Thymus (tissue), 11 donors: ENCODE results near the gene MGMT. TPM values are rescaled to one million over a fixed set of nuclear protein-coding genes. Genes with fewer than 3 reads are reported as not detected.

Experiments used
- DNase-seq, 9 donors: peaks; one replicate each; pipeline ENCODE4 v3.0.0-alpha.2; 2013; ENCODE audit warnings: low spot score in 9 of 9, low read depth in 6 of 9, missing footprints in 1 of 9
- H3K27ac ChIP-seq, 2 donors: one replicate each; pipeline ENCODE4 v1.5.1; 2013; ENCODE audit warnings: control low read depth in 1 of 2, low read depth in 1 of 2, low read length in 1 of 2, mild to moderate bottlenecking in 1 of 2, moderate library complexity in 1 of 2
- H3K27me3 ChIP-seq, 2 donors: one replicate each; pipeline ENCODE4 v1.5.1; 2013; ENCODE audit warnings: low read length in 1 of 2; ENCODE audit not compliant: control insufficient read depth in 2 of 2, insufficient read depth in 1 of 2
- H3K36me3 ChIP-seq, 2 donors: one replicate each; pipeline ENCODE4 v1.5.1; 2013; ENCODE audit warnings: low read length in 1 of 2, mild to moderate bottlenecking in 1 of 2, moderate library complexity in 1 of 2; ENCODE audit not compliant: control insufficient read depth in 2 of 2, insufficient read depth in 2 of 2
- H3K4me1 ChIP-seq, 2 donors: one replicate each; pipeline ENCODE4 v1.5.1; 2013; ENCODE audit warnings: low read length in 2 of 2; ENCODE audit not compliant: control insufficient read depth in 2 of 2, insufficient read depth in 2 of 2
- H3K4me3 ChIP-seq, 2 donors: one replicate each; pipeline ENCODE4 v1.5.1; 2013; ENCODE audit warnings: low read length in 2 of 2, control low read depth in 1 of 2, mild to moderate bottlenecking in 1 of 2
- H3K9me3 ChIP-seq, 2 donors: one replicate each; pipeline ENCODE4 v1.5.1; 2013; ENCODE audit warnings: low read length in 1 of 2, mild to moderate bottlenecking in 1 of 2; ENCODE audit not compliant: control insufficient read depth in 2 of 2, insufficient read depth in 1 of 2
- WGBS: extraction: QIAGEN DNeasy Blood & Tissue Kit; methylation state at CpG from one replicate; pipeline ENCODE4 v1.1.7; 2013; 5-methylcytosine and 5-hydroxymethylcytosine counted together
- polyA plus RNA-seq: library from polyadenylated mRNA; stranded (reverse); fragments of 200-250 nt; gene quantifications from one replicate; pipeline ENCODE4 v1.2.3, GENCODE V29; 2013
- total RNA-seq: library from RNA; stranded (reverse); fragments of 120-200 nt; gene quantifications from one replicate; pipeline ENCODE4 v1.2.4, GENCODE V29; 2013
- donor health status: healthy.

The MGMT gene
- total and polyA plus RNA-seq, 2 donors: 20.9 to 42.4 TPM

- H3K27ac ChIP-seq: no peak overlapping the region
- DNase-seq: no peak
- peaks cover 0 to 7% of the 10 kb centered on the region in 2 donors for H3K4me1 ChIP-seq
- no peak overlapping the region for H3K4me3 ChIP-seq
- WGBS: 98% methylated on average over 15 of the region's 15 CpGs
- no peaks in the 10 kb centered on the region for H3K36me3 ChIP-seq
- H3K27me3 ChIP-seq: no peaks in the 10 kb centered on the region
- no peaks in the 10 kb centered on the region for H3K9me3 ChIP-seq
Measured at GRCh38 chr10:129629911-129630310, 162.9 kb downstream of the MGMT start.

- no peaks in the 10 kb centered on the region for H3K36me3 ChIP-seq
- H3K27me3 ChIP-seq: no peaks in the 10 kb centered on the region
- DNase-seq: no peak
- WGBS: 97% methylated on average over 6 of the region's 6 CpGs
- no peak overlapping the region for H3K27ac ChIP-seq
- H3K9me3 ChIP-seq: no peaks in the 10 kb centered on the region
- H3K4me1 ChIP-seq: peaks cover 0 to 7% of the 10 kb centered on the region in 2 donors
- H3K4me3 ChIP-seq: no peak overlapping the region
Measured at GRCh38 chr10:129631006-129631405, 164.0 kb downstream of the MGMT start.

GRCh38 chr10:129631870-129632623 is 165.0 kb downstream of the MGMT start:
- H3K27me3 ChIP-seq: no peaks in the 10 kb centered on the region
- H3K4me3 ChIP-seq: no peak overlapping the region
- no peaks in the 10 kb centered on the region for H3K9me3 ChIP-seq
- no peak for DNase-seq
- peaks cover 0 to 3% of the 10 kb centered on the region in 2 donors for H3K4me1 ChIP-seq
- WGBS: 92% methylated on average over 17 of the region's 17 CpGs
- H3K36me3 ChIP-seq: no peaks in the 10 kb centered on the region
- no peak overlapping the region for H3K27ac ChIP-seq

GRCh38 chr10:129637010-129637409 is 170.0 kb downstream of the MGMT start:
- WGBS: over 99% methylated on average over 3 of the region's 3 CpGs
- no peak for DNase-seq
- H3K9me3 ChIP-seq: no peaks in the 10 kb centered on the region
- H3K27me3 ChIP-seq: no peaks in the 10 kb centered on the region
- no peak overlapping the region for H3K4me3 ChIP-seq
- no peaks in the 10 kb centered on the region for H3K36me3 ChIP-seq
- no peak overlapping the region for H3K27ac ChIP-seq
- H3K4me1 ChIP-seq: no peaks in the 10 kb centered on the region

- no peak for DNase-seq
- no peak overlapping the region for H3K27ac ChIP-seq
- no peaks in the 10 kb centered on the region for H3K27me3 ChIP-seq
- H3K36me3 ChIP-seq: no peaks in the 10 kb centered on the region
- no peaks in the 10 kb centered on the region for H3K9me3 ChIP-seq
- H3K4me3 ChIP-seq: no peak overlapping the region
- H3K4me1 ChIP-seq: no peaks in the 10 kb centered on the region
- WGBS: 96% methylated on average over 5 of the region's 5 CpGs
Measured at GRCh38 chr10:129637846-129638245, 170.8 kb downstream of the MGMT start.

- no peak overlapping the region for H3K4me3 ChIP-seq
- H3K27me3 ChIP-seq: no peaks in the 10 kb centered on the region
- H3K9me3 ChIP-seq: no peaks in the 10 kb centered on the region
- no peaks in the 10 kb centered on the region for H3K4me1 ChIP-seq
- WGBS: 98% methylated on average over 2 of the region's 2 CpGs
- no peak overlapping the region for H3K27ac ChIP-seq
- no peaks in the 10 kb centered on the region for H3K36me3 ChIP-seq
- DNase-seq: no peak
Measured at GRCh38 chr10:129641351-129641750, 174.3 kb downstream of the MGMT start.

GRCh38 chr10:129641982-129642381 is 174.9 kb downstream of the MGMT start:
- no peak for DNase-seq
- Histone ChIP-seq H3K27me3 (no peaks in the 10 kb centered on the region), H3K4me1 (no peaks in the 10 kb centered on the region), H3K9me3 (no peaks in the 10 kb centered on the region), H3K4me3 (no peak overlapping the region), H3K36me3 (no peaks in the 10 kb centered on the region), H3K27ac (no peak overlapping the region)
- 98% methylated on average over 8 of the region's 8 CpGs for WGBS

- WGBS: 95% methylated on average over 3 of the region's 3 CpGs
- Histone ChIP-seq H3K27ac (no peak overlapping the region), H3K4me1 (no peaks in the 10 kb centered on the region), H3K9me3 (no peaks in the 10 kb centered on the region), H3K27me3 (no peaks in the 10 kb centered on the region), H3K4me3 (no peak overlapping the region), H3K36me3 (no peaks in the 10 kb centered on the region)
- no peak for DNase-seq
Measured at GRCh38 chr10:129642427-129642826, 175.4 kb downstream of the MGMT start.

GRCh38 chr10:129643266-129643665 is 176.2 kb downstream of the MGMT start:
- H3K27me3 ChIP-seq: no peaks in the 10 kb centered on the region
- 87% methylated on average over 8 of the region's 8 CpGs for WGBS

More at GRCh38 chr10:129643266-129643665, 176.2 kb downstream of the MGMT start:
- Histone ChIP-seq H3K4me1 (no peaks in the 10 kb centered on the region), H3K4me3 (no peak overlapping the region), H3K27ac (no peak overlapping the region), H3K36me3 (no peaks in the 10 kb centered on the region), H3K9me3 (no peaks in the 10 kb centered on the region)
- no peak for DNase-seq
